HG03095 (cell line): ENCODE data around the gene AURKB.
"Not testable (repeated sequence)": the region's sequence is repeated elsewhere in the genome, so short reads cannot be mapped to it uniquely, and the experiment has no call there.

Experiments
- ATAC-seq: cut with Tn5 transposase; IDR thresholded peaks from one replicate; pipeline ENCODE4 v1.9.1; 2021; ENCODE audit warnings: moderate library complexity; ENCODE audit not compliant: unreplicated experiment

AURKB gene

GRCh38 chr17:8209907-8210760 is at the start of gene AURKB:
Gene AURKB (minus strand): TSS chr17:8210575. CDS start chr17:8210224, 351 bp downstream.
- ATAC-seq, result peak; percentile 84

GRCh38 chr17:8257801-8258200 is 47.4 kb upstream of the AURKB start:
- no peak for ATAC-seq

GRCh38 chr17:8256691-8257090 is 46.3 kb upstream of the AURKB start:
- no peak for ATAC-seq

DNA sequence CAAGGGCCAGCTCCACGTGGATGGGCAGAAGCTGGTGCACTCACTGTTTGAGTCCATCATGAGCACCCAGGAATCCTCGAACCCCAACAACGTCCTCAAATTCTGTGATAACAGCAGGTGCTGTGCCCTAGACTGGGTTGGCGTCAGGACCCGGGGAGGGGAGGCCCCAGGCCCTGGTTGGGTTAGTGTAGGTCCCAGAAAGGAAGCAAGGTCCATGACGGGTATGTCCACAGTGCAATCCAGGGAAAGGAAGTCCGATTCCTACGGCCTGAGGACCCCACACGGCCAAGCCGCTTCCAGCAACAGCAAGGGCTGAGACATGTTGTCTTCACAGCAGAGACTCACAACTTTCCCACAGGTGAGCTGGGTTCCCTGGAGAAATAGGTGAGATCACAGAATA is 45.9 kb upstream of the AURKB start:
- no peak for ATAC-seq

- ATAC-seq, result no peak
Observed at GRCh38 chr17:8255499-8255898, 45.1 kb upstream of the AURKB start.

- no peak for ATAC-seq
Observed at GRCh38 chr17:8254881-8255280, 44.5 kb upstream of the AURKB start.

GRCh38 chr17:8253801-8254200 is 43.4 kb upstream of the AURKB start:
- no peak for ATAC-seq

DNA sequence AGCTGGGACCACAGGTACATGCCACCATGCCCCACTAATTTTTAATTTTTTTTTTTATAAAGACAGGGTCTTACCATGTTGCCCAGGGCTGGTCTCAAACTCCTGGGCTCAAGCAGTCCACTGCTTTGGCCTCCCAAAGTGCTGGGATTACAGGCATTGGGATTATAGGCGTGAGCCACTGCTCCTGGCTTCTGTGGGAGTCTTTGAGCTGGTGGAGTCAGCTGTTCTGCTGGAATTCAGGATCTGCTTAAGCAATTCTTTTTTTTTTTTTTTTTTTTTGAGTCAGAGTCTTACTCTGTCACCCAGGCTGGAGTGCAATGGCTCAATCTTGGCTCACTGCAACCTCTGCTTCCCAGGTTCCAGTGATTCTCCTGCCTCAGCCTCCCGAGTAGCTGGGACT is 41.0 kb upstream of the AURKB start:
- ATAC-seq, result not testable (repeated sequence)

- ATAC-seq, result no peak
Observed at GRCh38 chr17:8249621-8250500, 39.5 kb upstream of the AURKB start.

DNA sequence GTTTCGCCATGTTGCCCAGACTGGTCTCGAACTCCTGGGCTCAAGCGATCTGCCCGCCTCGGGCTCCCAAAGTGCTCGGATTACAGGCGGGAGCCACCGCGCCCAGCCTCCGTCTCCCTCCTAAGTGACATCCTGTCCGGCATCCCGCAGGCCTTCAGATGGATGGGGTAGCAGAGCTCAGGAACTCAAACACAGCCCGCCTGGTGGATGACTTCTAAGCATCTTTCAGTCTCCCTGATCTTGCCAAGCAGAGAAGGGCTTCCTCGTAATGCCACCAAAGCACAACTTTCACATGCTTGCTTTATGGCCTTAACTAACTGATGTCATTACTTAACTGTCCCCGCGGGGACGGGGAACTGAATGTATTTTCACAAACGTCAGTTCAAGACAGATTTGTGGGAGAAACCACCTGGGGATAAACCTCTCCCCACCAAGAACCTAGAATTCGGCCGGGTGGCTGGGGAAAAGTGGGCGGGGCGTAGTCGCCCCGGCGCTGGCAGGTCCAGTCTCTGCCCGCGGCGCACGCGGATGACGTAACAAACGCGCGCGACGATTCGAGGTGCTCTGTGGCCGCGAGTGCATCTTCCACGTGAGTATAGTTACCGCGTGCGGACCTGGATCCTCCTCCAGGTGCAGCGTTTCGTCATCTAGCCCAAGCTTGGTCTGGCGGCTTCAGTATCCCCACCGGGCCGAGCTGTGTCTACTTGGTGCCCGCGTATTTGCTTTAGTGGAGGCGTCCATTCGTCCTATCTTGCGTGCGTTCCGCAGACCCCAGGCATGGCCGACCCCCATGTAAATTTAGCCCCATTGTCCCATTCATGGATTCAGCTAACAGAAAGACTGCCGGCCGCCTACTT is 38.6 kb upstream of the AURKB start, which contains the start of gene PFAS:
PFAS (plus strand) TSS at position 539 of the 857 bp plus-strand sequence. CDS start 4,649 bp downstream, outside the sequence.
- ATAC-seq, result peak; percentile 35

- ATAC-seq, result no peak
Observed at GRCh38 chr17:8244768-8245167, 34.4 kb upstream of the AURKB start.

DNA sequence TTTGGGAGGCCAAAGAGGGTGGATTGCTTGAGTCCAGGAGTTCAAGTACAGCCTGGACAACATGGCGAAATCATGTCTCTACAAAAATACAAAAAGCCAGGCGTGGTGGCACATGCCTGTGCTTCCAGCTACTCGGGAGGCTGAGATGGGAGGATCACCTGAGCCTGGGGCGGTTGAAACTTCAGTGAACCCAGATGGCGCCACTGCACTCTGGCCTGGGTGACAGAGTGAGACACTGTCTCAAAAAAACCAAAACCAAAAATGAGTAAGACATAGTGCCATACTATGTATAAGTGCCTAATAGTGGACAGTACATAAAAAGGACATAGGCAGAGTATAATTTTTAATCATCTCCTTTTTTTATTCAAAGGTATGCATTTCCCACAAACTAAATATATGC is 33.5 kb upstream of the AURKB start:
- no peak for ATAC-seq

DNA sequence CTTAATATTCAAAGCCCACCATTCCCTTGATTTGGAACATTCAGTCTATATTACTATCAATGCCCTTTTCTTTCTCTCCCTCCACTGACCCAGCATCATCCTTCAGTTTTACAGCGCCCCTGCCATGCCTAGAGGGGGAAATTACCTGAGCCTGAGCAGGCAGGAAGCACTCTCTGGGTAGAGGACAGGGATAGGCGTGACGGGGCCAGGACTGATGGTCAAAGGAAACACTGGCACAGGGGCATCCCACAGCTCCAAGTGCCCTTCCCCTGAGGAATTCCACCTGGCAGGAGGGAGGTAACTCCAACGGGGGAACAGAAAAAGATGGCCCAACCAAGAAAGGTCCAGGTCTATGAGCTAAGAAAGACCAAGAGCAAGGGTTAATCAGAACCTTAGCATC is 27.5 kb upstream of the AURKB start:
- no peak for ATAC-seq

- ATAC-seq, result no peak
Observed at GRCh38 chr17:8237175-8237574, 26.8 kb upstream of the AURKB start.

DNA sequence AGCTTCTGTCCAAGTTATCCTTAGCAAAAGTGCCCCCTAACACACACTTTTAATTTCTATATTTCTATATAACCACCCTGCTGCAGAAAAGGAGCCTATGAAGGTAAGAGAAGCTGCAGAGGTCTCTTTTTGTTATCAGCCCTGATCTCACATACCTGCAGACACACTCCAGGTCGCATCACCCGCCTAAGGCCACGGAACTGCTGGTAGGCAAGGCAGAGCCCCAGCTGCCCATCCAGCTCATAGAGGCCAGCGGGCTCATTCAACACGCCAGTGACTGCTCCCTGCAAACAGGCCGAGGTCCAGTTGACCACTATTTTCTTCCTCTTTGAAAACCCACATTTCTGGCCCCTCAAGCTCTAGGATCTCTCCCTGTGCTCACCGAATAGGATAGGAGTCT is 25.3 kb upstream of the AURKB start:
- ATAC-seq, result no peak

DNA sequence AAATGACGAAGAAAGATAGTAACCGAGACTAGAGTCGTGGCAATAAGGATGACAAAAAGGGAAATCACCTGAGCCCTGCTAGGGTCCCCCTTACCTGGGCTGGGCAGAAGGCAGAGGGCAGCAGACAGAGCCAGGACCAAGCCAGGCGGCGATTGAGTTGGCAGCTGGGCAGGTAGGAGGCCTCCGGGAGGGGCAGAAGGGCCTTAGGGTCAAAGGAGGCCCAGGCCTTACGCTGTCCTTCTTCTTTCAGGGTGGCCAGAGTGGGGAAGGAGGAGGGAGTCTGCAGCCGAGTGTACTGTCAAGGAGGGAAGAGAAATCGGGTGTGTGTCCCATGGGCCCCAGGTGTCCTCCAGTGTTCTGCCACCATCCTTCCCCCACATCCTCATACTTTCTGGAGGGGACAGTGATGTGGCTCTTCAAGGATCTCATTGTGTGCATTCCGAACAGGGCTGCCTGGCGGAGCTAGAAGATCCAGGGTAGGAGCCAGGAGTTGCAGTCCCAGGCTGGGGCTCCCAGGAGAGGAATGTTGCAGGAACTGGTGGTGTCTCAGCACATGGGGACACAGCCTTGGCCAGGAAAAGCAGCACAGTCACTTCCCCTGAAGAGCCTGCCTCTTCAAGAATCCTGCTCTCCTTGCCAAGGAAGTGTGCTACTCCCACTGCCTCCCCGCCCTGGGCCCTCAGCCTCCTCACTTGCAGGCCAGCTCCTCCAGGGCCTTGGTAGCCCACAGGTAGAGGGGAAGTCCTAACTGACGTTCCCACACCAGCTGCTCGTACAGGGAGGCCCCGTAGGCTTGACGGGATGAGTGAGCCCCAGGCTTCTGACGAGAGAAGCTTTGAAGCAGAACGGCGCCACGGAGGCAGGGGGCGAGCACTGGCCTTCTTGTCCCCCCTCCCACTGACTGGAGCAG is 24.2 kb upstream of the AURKB start:
- ATAC-seq, result no peak

DNA sequence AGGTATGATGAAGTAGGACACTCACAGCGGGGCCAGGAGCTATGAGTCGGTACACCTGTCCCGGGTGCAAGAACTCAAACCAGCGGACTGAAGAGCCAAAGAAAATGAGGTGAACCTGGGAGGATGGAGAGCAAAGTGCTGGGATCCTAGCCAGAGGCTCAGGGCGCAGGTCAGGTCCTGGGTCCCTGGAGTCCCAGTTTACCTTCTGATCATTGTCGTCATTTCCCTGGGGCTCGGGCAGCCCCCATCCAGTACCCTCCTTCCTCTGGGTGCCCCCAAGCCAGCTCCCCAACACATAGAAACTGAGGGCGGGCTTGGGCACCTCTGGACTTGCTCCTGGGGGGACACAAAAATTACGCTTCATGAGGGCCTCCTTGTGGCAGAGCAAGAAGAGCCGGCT is 21.3 kb upstream of the AURKB start:
- no peak for ATAC-seq

GRCh38 chr17:8227238-8227581 is 16.8 kb upstream of the AURKB start:
- ATAC-seq, result no peak

DNA sequence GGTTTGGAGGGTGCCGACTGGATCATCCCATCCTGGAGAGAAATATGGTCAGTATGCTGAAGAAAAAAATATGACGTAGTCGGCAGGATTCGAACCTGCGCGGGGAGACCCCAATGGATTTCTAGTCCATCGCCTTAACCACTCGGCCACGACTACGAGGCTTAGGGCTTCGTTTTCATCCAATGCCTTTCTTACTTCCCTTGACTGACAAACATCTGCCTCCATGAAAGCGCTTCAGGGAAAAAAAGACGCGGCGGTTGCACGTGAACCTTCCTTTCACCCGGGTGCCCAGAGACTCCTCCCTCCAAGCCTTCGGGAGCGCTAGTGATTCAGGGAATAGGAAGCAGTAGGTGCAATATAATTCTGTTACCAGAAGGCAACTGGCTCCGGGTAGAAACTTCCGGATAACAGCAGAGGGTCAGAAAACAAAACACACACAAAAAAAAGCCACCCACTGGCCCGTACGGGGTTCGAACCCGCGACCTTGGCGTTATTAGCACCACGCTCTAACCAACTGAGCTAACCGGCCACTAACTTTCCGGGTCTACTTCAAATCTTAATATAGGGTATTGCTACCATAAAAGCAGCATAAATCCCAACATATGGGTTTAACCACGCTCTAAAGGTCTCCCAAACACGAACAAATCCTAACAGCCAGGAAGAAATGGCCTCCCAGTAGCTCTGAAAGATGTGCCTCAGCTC is 16.3 kb upstream of the AURKB start:
- ATAC-seq, result no peak
